ENCODE results near the gene ST6GALNAC1. TPM values are rescaled to one million over a fixed set of nuclear protein-coding genes. Genes with fewer than 3 reads are reported as not detected.
A peak's percentile ranks its signal among the peaks of the same experiment; 100 is the strongest.

ST6GALNAC1 gene
- total and polyA plus RNA-seq, 2 of the 13 experiments (the other 11 are each of a cell fraction or from before 2014, with no cell fraction given) = not detected

GRCh38 chr17:76612977-76613851 is 30.3 kb downstream of the ST6GALNAC1 start (continued):
- no peak for TF ChIP-seq AHDC1 (CRISPR knock-in tag; IDR thresholded peaks at IDR 0.05; ENCODE audit: borderline replicate concordance)
- TF ChIP-seq WIZ (CRISPR knock-in tag; IDR thresholded peaks at IDR 0.05) = no peak
- no peak for TF ChIP-seq KDM6A (CRISPR knock-in tag; IDR thresholded peaks at IDR 0.05; ENCODE audit: low read depth)
- TF ChIP-seq SRSF9 (IDR thresholded peaks at IDR 0.05; ENCODE audit: borderline replicate concordance, insufficient read depth, low read depth, low read length, poor library complexity, severe bottlenecking) = no peak
- TF ChIP-seq LCORL (IDR thresholded peaks at IDR 0.05) = no peak
- TF ChIP-seq LCORL (CRISPR knock-in tag; IDR thresholded peaks at IDR 0.05) = no peak
- no peak for TF ChIP-seq ZNF776 (CRISPR knock-in tag; IDR thresholded peaks at IDR 0.05)
- no peak for TF ChIP-seq TBX3 (IDR thresholded peaks at IDR 0.05; ENCODE audit: borderline replicate concordance)
- peak; percentile 29 for TF ChIP-seq YY1 (IDR thresholded peaks at IDR 0.05; ENCODE audit: insufficient read depth, insufficient replicate concordance, low read depth, low read length)
- no peak for TF ChIP-seq HOXA5 (CRISPR knock-in tag; IDR thresholded peaks at IDR 0.05)
- TF ChIP-seq, protein P1, sequence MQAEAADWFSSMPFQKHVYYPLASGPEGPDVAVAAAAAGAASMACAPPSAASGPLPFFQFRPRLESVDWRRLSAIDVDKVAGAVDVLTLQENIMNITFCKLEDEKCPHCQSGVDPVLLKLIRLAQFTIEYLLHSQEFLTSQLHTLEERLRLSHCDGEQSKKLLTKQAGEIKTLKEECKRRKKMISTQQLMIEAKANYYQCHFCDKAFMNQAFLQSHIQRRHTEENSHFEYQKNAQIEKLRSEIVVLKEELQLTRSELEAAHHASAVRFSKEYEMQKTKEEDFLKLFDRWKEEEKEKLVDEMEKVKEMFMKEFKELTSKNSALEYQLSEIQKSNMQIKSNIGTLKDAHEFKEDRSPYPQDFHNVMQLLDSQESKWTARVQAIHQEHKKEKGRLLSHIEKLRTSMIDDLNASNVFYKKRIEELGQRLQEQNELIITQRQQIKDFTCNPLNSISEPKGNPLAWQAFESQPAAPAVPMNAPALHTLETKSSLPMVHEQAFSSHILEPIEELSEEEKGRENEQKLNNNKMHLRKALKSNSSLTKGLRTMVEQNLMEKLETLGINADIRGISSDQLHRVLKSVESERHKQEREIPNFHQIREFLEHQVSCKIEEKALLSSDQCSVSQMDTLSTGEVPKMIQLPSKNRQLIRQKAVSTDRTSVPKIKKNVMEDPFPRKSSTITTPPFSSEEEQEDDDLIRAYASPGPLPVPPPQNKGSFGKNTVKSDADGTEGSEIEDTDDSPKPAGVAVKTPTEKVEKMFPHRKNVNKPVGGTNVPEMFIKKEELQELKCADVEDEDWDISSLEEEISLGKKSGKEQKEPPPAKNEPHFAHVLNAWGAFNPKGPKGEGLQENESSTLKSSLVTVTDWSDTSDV (CRISPR knock-in tag; IDR thresholded peaks at IDR 0.05) = no peak
- no peak for TF ChIP-seq SIX4 (CRISPR knock-in tag; IDR thresholded peaks at IDR 0.05)
- TF ChIP-seq HNRNPL (IDR thresholded peaks at IDR 0.05; ENCODE audit: low read depth, low read length) = no peak
- no peak for TF ChIP-seq NFRKB (IDR thresholded peaks at IDR 0.05)
- no peak for TF ChIP-seq NR2F1 (CRISPR knock-in tag; IDR thresholded peaks at IDR 0.05)
- no peak for TF ChIP-seq AKAP8 (CRISPR knock-in tag; IDR thresholded peaks at IDR 0.05)
- no peak; the same call in 1 of the 2 replicates for TF ChIP-seq POLR2AphosphoS5 (IDR thresholded peaks at IDR 0.05; ENCODE audit: low read depth, low read length)
- no peak for TF ChIP-seq RCOR2 (CRISPR knock-in tag; IDR thresholded peaks at IDR 0.05)
- TF ChIP-seq, protein P2, sequence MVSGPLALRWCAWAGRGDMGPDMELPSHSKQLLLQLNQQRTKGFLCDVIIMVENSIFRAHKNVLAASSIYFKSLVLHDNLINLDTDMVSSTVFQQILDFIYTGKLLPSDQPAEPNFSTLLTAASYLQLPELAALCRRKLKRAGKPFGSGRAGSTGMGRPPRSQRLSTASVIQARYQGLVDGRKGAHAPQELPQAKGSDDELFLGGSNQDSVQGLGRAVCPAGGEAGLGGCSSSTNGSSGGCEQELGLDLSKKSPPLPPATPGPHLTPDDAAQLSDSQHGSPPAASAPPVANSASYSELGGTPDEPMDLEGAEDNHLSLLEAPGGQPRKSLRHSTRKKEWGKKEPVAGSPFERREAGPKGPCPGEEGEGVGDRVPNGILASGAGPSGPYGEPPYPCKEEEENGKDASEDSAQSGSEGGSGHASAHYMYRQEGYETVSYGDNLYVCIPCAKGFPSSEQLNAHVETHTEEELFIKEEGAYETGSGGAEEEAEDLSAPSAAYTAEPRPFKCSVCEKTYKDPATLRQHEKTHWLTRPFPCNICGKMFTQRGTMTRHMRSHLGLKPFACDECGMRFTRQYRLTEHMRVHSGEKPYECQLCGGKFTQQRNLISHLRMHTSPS (CRISPR knock-in tag; IDR thresholded peaks at IDR 0.05; ENCODE audit: low read depth) = no peak
- no peak for TF ChIP-seq SRSF4 (IDR thresholded peaks at IDR 0.05; ENCODE audit: low read depth, low read length, poor library complexity, severe bottlenecking)

Measured in HepG2 (cell line).